Activated naive CD8-positive, alpha-beta T cell treated with anti-CD3 and anti-CD28 coated beads for 36 hours (primary cell): ENCODE results near the gene FAM20C. TPM values are rescaled to one million over a fixed set of nuclear protein-coding genes. Genes with fewer than 3 reads are reported as not detected.

Source experiments
- DNase-seq: peaks from one replicate; pipeline ENCODE4 v3.0.0; 2021
- H3K27ac Mint-ChIP-seq: one replicate; pipeline ENCODE4 v1.8.0; 2022; ENCODE audit warnings: mild to moderate bottlenecking, moderate library complexity, mixed read lengths
- H3K27me3 Mint-ChIP-seq: one replicate; pipeline ENCODE4 v1.8.0; 2022; ENCODE audit warnings: mild to moderate bottlenecking, mixed read lengths
- H3K36me3 Mint-ChIP-seq: one replicate; pipeline ENCODE4 v1.8.0; 2021; ENCODE audit warnings: mild to moderate bottlenecking, mixed read lengths
- H3K4me1 Mint-ChIP-seq: one replicate; pipeline ENCODE4 v1.8.0; 2021; ENCODE audit warnings: mixed read lengths
- H3K4me3 Mint-ChIP-seq: one replicate; pipeline ENCODE4 v1.8.0; 2022; ENCODE audit warnings: mild to moderate bottlenecking, moderate library complexity, mixed read lengths
- H3K9me3 Mint-ChIP-seq: one replicate; pipeline ENCODE4 v1.8.0; 2022; ENCODE audit warnings: mixed read lengths
- total RNA-seq, 2 experiments: library from RNA; stranded (reverse); gene quantifications; one replicate each; pipeline ENCODE4 v1.2.3, GENCODE V29; 2021

Gene FAM20C
- total RNA-seq, 2 experiments from 2014 or later = 1.1 TPM

- Mint-ChIP-seq H3K36me3 (no peaks in the 10 kb centered on the region), H3K9me3 (peaks cover 2% of the 10 kb centered on the region), H3K4me3 (no peak overlapping the region), H3K27ac (no peak overlapping the region), H3K4me1 (no peaks in the 10 kb centered on the region), H3K27me3 (no peaks in the 10 kb centered on the region)
- no peak for DNase-seq
Measured at GRCh38 chr7:307970-308369, 115.6 kb downstream of the FAM20C start.

- H3K27me3 Mint-ChIP-seq = peaks cover 9% of the 10 kb centered on the region
- DNase-seq = no peak
- no peak overlapping the region for H3K4me3 Mint-ChIP-seq
- peaks cover 2% of the 10 kb centered on the region for H3K9me3 Mint-ChIP-seq
- no peak overlapping the region for H3K27ac Mint-ChIP-seq
- H3K4me1 Mint-ChIP-seq = no peaks in the 10 kb centered on the region
- H3K36me3 Mint-ChIP-seq = no peaks in the 10 kb centered on the region
Measured at GRCh38 chr7:309586-310228, 117.3 kb downstream of the FAM20C start.

Other genes starting within 250 kb of the FAM20C start
- gene FOXL3, start 97.6 kb downstream of the FAM20C start, total RNA-seq = not detected